SW480 (cell line): Measurements from ENCODE around the gene EGFR.

ENCODE experiments used
- DNase-seq: peaks from one replicate; pipeline ENCODE4 v3.0.0-alpha.2; 2016; ENCODE audit warnings: low spot score

The EGFR gene

GRCh38 chr7:55127622-55128081 lies 108.8 kb downstream of the EGFR start:
- no peak for DNase-seq

GRCh38 chr7:55128693-55129394 lies 110.0 kb downstream of the EGFR start:
- DNase-seq = no peak

DNA sequence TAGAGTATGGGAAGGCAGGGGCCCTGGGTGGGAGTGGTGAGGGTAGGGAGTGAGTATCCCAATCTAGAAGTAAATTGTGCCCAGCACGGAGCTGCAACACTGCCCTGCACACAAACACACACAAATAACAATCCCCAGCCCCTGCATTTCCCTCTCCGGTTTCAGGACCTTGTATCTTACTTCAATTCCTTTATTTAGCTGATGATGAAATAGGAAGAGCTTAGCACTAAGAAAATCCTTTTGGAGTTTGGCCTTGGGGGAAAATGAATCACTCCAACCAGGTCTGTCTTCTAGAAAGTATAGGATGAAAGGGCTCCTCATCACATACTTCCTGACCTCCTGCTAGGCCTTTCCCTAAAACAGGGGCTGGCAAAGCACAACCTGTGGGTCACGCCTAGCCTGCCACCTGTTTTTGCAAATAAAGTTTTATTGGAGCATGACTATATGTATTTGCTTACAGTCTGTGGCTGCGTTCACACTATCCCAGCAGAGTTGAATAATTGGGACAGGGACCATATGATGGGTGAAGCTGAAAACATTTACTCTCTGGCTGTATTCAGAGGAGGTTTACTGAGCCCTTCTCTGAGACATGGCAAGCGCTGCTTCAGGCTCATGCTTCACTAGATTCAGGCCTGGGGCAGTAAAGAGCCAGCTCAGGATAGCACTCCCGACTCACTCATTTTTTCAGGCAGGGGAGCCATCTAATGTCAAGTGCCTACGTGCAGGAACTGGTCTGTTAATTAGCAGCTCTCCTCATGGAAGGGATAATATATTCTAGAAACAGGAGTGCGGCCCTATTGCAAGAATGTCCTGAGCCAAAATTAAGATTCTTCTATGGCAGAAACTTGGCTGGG lies 111.0 kb downstream of the EGFR start:
- DNase-seq = peak; percentile 20

DNA sequence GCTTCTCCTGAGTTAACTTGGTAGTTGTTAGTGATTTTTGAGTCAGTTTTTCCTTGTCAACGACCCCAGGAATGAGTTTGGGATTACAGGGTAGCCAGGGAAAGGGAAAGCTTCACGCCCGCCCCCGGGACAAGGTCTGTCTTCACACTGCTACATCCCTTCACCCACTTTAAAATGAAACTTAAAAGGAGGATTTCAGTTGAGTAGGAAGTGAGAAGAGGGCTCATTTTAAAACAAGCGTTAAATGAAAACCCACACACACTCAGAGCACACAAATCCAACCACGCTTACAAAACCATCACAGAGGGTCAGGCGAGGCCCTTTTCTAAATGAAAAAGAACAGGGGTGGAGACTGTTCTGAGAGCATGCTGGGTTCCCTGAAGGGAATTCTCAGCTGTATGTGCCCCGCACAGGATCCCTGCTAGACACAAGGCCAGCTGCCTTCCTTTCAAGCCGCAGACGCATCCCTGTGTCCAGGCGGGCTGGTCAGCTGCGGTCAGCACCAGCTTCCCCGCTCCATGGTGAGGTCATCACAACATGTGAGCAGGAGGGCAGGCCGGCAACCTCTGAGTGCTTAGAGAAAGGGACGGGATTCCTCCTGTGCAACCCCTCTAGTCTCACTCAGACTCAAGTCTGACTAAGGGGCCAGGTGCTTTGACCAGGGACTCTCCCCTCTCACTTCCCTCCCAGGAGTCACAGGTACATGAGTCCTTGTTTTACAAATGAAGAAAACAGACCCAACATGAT lies 111.8 kb downstream of the EGFR start:
- no peak for DNase-seq

DNA sequence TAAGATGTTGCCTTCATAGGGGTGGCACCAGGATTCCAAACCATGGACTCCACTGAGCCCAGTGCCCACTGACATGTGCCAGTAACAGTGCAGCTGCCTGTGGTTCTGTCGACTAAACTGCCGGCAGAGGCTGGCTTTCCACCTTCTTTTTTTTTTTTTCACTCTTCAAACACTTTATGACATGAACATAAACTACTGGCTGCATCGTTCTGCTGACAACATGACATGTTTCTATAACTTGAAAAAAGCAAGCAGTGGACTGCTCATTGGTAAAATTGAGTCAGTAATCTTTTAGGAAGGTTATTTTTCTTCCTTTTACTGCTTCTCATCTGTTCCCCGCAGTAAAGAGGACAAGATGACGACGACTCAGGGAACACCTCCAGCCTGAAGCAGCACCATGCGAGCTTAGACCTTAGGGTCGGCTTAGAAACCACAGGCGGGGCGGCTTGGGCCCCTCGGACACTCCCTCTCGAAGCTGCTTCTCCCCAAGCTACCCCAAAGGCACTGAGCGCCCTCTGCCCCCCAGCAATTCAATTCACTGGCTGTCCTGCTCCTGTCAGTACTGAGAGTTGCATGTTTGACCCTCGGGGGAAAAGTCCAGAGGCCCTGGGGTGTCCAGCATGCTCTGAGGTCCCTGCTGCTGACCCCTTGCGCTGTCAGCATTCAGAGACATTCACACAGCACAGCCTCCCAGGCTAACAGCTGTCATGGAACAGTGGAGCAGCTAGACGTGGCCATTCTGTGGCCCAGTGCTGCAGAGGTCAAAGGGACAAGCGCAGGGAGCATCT lies 112.5 kb downstream of the EGFR start:
- DNase-seq = no peak

DNA sequence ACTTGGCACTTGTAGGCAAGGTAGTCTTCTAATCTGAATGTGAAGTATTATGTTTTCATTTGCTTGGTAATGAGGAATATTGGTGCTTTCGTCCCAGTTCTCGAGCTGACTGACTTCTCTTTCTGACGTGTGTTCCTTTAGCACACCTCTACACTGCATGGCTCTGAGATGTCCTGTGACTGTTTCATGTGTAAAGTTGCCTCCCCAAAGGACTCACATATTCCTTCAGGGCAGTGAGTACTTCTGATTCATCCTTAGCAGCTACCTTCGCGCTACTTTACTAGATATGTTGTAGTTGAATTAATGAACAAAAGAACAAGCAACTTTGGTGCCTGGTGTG lies 113.7 kb downstream of the EGFR start:
- DNase-seq = no peak

- DNase-seq = peak; percentile 96
Observed at GRCh38 chr7:55132890-55133551, 114.2 kb downstream of the EGFR start.

DNA sequence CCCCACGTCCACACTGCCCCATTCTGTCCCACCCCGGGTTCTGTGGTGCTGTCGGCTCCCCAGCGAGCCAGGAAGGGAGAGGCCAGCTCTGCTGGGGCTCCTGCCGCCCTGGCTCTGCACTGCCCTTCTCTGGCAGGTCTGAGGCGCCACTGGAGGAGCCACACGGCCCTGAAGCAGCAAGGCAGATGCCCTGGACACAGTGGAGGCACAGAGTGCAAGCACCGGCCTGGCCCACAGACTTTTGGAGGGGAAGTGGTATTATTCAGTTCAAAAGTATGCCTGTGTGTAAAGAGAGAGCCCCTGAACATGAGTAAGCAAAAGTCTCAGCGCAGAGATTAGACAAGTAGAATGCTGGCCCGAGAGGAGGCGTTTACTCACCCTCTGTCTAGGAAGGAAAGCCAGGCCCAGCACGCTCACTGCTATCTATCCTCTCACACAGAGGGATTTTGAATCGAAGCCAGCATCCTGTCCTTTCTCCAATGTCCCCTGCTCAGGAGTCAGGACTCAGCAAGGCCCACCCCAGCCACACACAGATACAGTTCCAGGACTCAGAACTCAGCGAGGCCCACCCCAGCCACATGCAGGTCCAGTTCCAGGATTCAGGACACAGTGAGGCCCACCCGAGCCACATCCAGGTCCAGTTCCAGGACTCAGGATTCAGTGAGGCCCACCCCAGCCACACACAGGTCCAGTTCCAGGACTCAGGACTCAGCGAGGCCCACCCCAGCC lies 115.0 kb downstream of the EGFR start:
- peak; percentile 67 for DNase-seq

DNA sequence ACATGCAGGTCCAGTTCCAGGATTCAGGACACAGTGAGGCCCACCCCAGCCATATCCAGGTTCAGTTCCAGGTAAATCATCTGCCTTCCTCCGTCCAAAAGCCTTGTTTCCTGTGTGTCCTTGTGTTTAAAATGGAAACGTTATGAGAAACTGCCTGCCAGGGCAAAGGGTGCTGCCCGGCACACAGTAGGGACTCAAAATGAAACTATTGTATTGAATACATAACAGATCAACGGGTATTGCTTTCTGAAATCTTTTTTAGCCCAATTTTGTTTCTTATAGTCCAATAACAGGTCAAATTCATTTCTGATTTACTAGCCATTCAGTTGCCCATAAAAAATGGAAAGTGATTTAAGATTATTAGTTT lies 115.5 kb downstream of the EGFR start:
- no peak for DNase-seq

DNA sequence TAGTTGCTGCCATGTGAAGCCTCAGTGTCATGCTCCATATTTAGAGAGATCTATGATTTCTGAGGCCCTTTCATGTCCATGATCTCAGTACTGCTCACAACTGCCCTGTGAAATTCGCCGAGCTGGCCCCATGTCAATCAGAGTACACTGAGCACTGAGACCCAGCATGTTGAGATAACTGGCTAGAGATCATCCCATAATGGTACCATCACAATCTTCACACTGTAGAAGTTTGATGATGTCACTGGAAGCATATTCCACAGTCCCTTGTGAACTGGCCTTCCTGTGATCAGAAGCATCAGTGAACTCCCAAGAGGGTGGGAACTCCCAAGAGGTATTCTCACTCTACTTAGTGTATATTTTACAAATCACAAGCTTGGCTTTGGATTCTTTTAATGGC lies 116.0 kb downstream of the EGFR start:
- DNase-seq = no peak

GRCh38 chr7:55135462-55135861 lies 116.6 kb downstream of the EGFR start:
- DNase-seq = no peak

DNA sequence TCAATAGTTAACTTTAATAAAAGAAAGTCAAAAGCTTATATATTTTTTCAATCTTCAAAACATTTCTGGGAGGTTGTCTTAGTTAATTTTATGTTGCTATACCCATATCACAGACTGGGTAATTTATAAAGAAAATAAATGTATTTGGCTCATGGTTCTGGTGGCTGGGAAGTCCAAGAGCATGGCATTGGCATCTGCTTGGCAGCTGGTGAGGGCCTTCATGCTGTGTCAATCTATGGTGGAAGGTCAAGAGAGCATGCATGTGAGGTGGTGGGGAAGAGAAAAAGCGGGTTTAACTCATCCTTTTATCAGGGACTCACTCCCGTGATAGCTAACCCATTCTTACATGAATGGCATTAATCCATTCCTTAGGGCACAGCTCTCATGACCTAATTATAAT lies 119.8 kb downstream of the EGFR start:
- DNase-seq = no peak

- DNase-seq = no peak
Observed at GRCh38 chr7:55140221-55140940, 121.6 kb downstream of the EGFR start.

- DNase-seq = no peak
Observed at GRCh38 chr7:55140941-55141278, 122.1 kb downstream of the EGFR start.

DNA sequence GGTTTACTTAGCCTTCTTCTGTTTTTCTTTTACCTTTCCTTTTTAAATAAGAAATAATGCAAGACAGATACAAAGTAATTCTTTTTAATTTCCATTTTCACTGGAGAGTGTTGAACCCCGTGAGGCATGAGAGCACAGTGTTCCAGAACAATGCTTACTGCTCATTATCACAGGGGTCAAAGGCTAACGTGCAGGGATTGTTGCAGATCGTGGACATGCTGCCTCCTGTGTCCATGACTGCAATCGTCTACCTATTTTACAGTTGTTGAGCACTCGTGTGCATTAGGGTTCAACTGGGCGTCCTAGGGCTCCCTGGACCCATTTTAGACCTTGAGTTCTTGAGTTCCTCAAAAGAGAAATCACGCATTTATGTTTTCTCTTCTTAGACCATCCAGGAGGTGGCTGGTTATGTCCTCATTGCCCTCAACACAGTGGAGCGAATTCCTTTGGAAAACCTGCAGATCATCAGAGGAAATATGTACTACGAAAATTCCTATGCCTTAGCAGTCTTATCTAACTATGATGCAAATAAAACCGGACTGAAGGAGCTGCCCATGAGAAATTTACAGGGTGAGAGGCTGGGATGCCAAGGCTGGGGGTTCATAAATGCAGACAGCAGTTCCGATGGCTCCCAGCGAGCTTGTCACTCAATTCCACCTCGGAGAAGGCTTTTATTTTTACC lies 124.2 kb downstream of the EGFR start:
- no peak for DNase-seq

DNA sequence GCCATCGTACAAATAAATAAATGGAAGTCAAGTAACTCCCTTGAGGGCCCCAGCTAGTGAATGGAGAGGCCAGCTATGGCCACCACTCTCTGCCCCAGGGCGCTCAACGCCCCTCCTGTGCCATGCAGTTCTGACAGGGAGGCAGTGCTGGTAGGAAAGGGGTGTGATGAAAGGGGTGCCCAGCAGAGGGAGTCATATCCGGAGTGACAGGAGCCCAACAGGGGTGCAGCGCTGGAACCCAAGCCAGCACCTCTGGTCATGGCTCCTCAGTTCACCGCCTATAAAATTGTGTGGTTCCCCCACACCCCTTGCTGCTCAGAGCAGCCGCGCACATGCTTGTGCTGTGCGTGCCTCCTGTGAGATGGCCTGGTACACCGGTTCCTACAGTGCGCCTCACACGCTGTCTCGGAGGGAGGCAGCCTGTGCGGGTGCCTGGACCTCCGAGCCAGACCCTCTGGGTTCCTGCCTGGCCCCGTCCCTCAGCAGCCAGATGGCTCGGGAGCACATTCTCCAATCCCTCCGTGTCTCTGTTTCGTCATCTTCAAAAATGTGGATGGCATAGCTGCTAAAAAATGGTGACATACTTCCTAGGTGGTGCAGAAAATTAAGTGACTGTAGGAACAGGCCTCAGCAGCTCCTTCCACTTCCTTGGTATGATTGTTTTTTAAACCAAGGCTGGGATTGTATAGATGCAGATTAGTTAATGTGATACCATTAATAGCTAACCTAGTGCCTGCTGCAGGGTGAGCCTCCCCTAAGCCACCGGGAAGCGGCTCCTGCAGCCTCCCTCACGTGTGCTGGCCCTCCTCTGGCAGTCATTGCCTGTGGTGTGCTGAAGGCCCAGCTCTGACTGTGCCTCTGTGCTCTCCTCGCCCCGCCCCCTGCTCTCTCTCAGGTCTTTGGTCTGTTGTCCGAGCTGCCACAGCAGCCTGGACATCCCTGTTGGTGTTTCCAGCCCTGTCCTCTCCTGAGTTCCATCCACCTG lies 125.8 kb downstream of the EGFR start:
- DNase-seq = no peak

GRCh38 chr7:55145606-55146005 lies 126.8 kb downstream of the EGFR start:
- DNase-seq = no peak

DNA sequence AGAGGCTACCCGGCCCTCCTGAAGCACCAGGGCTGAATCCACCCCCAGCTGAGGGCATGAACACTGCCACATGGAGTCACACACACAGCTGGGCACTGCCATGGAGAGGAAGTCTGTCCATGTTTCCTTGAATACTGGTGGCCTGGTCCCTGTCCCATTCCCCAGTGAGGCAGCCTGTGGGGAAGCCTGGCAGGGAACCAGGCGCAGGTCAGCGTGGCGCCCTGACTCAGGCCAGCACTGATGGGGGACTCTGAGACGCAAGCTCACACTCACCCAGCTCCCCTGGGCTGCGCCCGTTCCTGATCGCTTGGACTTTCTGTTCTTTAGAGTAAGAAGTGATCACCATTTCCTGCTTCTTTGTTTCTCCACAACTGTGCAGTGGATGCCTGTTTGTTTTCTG lies 128.3 kb downstream of the EGFR start:
- DNase-seq = no peak
